GM18868 (cell line): ENCODE data around the gene HEXIM1.

Source experiments
- ATAC-seq: cut with Tn5 transposase; IDR thresholded peaks from one replicate; pipeline ENCODE4 v1.9.1; 2021; ENCODE audit warnings: mild to moderate bottlenecking, moderate library complexity; ENCODE audit not compliant: unreplicated experiment

HEXIM1 gene, protein sequence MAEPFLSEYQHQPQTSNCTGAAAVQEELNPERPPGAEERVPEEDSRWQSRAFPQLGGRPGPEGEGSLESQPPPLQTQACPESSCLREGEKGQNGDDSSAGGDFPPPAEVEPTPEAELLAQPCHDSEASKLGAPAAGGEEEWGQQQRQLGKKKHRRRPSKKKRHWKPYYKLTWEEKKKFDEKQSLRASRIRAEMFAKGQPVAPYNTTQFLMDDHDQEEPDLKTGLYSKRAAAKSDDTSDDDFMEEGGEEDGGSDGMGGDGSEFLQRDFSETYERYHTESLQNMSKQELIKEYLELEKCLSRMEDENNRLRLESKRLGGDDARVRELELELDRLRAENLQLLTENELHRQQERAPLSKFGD

DNA sequence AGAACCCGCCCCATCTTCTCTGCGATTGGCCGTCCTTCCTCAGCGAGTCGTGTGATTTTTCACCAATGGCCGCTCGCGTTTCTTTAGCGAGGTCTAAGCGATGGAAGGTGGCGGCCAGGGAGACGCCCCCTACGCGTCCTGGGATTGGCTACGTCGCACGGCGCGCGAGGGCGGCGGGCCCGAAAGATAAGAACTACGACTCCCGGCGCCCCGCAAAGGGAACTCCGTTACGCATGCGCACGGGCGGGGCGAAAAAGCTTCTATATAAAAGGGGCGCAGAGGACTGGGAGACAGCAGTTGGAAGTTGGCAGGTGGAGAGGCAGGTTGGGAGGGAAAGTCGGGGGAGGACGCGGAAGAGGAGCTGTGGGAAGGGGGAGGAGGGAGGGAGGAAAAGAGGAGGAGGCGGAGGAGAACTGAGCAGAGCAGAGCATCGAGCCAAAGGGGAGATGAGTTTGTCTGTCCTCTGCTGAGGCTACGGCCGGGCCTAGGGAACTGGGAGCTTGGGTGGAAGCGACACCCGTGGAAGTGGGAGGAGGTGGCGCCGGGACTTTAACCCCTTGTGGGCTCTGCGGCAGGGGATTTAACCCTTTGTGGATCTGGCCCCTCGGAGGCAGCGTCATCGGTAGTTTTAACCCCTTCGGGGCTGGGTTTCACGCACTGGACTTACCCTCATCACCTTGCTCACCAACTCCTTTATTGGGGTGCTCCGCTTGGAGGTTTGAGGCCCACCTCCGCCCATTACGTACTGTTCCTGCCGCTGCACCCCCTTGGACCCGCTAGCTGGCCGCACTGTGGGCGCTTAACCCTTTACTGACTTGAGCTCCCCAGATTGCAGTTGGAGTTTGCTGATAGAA, at the start of gene HEXIM1:
Gene HEXIM1, plus strand, starts transcription at position 293 of the 854 bp plus-strand sequence. CDS start 716 bp downstream, outside the sequence.
- peak; percentile 59 for ATAC-seq

DNA sequence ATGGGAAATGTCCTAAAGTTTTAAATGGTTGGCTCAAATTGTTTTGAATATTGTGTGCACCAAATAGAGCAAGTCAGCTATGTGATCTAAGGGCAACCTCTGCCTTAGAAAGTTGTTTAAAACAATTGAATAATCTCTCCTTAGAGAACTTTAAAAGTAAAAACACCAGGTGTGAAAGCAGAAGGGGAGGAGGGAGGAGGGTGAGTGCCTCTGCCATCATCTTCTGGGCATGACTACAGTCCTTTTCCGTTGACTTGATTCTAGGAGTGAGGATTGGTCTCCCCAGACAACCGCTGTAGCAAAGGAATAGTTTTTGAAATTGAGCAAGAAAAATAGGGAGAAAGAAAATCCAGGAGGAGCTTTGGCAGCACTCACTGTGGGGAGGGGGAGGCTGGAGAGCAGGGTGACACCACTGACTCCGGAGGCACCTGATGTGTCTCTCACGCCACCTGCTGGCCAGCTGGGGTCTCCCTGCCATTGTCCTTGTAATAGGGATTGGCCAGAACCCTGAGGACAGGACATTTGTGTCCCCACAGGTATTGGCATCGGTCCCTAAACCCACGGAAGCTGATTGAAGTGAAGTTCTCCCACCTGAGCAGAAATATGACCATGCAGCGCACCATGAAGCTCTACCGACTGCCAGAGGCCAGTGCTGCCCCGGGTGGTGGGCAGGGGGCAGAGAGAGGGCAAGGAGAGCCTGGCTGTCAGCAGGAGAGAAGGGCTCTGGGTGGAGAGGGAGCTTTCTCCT, 49.2 kb upstream of the HEXIM1 start:
- no peak for ATAC-seq

GRCh38 chr17:45101546-45101882, 46.8 kb upstream of the HEXIM1 start:
- no peak for ATAC-seq

- no peak for ATAC-seq
Measured at GRCh38 chr17:45101883-45102811, 46.1 kb upstream of the HEXIM1 start.

DNA sequence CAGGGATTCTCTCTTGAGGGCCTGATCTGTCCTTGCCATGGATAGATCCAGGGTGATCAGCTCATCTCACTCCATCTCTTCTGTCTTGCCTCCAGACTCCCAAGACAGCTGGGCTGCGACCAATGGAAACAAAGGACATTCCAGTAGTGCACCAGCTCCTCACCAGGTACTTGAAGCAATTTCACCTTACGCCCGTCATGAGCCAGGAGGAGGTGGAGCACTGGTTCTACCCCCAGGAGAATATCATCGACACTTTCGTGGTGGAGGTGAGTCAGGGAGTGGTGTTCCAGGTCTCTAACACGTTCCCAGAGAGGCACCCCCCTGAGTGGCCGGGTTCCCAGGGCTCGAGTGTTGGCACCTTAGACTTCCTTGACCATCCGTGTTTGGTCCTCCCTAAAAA, 45.4 kb upstream of the HEXIM1 start:
- no peak for ATAC-seq

GRCh38 chr17:45103269-45103795, 44.9 kb upstream of the HEXIM1 start:
- no peak for ATAC-seq

DNA sequence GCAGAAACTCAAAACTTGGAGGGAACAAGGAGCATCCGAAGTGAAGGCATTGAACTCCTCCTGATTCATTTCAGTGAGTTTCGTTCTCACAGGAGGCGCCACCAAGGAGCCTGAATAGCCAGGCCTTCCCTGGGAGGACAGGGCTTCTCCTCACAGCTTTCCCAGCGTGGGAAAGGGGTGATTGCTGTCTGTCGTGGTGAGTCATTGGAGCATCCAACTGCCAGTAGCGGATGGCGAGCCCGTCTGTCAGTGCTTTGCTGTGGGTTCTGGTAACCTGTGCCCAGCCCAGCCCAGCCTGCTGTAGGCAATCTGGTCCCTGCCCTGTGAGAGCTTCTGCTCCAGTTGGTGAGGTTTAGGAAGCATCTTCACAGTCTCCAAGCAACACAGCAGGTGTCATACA, 44.2 kb upstream of the HEXIM1 start:
- ATAC-seq = no peak

DNA sequence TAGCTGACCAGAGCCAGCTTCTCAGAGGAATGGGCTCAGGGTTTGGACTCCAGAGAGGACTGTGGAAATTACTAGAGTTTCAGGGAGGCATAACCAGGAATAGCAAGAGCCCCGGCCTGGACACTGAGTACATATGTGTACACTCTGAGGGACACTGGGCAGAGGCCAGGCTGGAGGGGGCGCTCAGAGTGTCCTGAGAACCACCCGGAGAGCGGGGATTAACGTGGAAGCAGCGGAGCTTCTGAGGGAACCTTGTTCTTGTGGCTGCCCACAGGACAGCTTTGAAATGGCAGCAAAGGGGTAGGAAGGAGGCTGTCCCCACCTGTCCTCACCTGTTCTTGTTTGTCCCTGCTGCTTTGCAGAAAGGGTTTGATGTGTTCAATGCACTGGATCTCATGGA, 43.8 kb upstream of the HEXIM1 start:
- ATAC-seq = no peak

DNA sequence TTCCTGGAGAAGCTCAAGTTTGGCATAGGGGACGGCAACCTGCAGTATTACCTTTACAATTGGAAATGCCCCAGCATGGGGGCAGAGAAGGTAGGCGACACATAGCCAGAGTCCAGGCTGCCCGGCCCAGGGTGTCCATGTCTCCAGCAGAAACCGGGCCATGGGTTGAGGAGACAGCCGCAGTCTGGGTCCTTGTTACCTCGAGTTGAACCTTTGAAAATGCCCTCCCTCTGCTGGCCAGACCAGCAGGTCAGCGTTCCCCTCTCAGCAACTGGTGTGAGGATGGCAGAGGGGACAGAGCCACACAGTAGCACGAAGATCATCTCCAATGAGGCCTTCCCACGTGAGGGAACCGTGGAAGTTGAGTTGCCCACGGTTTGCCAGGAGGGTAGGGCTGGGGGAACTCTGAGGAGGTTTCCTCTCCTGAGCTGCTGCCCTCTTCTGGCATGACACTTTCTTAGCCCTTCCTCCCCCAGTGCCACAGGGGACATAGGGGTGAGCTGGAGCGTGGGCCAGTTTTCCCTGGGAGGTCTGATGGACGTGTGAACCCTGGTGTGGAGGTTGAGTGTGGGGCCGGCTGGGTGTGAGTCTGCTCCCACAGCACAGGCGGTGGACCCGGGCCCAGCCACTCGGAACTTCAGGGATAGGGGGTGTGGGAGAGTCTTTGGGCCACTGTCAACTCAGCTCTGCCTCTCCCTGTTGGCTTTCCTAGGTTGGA, 43.2 kb upstream of the HEXIM1 start:
- no peak for ATAC-seq

GRCh38 chr17:45106096-45106495, 42.2 kb upstream of the HEXIM1 start:
- ATAC-seq = no peak

DNA sequence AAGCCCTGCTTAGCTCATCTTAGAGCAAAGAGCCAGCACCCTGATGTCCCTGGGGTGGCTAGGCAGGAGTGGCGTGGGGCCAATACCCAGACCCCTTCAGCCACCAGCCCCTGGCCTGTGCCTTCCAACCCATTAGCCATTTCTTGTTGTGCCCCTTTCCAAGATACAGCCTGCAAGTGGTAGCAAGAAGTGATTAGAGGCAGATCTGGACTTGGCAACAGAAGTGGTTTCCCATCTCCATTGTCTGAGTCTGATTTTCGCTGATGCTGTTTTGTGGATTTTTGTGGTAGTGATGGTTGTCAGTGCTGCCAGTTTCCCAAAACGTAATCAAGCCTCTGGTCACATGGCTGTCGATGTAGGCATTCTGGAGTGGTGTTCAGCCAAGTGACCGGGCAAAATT, 41.7 kb upstream of the HEXIM1 start:
- no peak for ATAC-seq

GRCh38 chr17:45107293-45108010, 40.8 kb upstream of the HEXIM1 start:
- no peak for ATAC-seq

DNA sequence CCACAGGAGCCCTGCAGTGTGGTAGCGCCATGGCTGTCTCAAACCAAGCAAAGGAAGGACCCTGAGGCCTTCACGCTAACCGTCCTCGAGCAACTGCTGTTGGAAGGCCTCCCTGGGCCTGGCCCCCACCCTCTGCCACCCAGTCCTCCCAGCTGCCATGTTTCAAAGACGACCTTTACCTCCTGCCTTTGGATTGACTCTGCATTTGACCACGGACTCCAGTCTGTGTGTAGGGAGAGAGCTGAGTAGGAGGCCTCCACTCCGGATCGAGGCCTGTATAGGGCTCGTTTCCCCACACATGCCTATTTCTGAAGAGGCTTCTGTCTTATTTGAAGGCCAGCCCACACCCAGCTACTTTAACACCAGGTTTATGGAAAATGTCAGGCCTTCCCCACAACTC, 40.2 kb upstream of the HEXIM1 start:
- no peak for ATAC-seq

DNA sequence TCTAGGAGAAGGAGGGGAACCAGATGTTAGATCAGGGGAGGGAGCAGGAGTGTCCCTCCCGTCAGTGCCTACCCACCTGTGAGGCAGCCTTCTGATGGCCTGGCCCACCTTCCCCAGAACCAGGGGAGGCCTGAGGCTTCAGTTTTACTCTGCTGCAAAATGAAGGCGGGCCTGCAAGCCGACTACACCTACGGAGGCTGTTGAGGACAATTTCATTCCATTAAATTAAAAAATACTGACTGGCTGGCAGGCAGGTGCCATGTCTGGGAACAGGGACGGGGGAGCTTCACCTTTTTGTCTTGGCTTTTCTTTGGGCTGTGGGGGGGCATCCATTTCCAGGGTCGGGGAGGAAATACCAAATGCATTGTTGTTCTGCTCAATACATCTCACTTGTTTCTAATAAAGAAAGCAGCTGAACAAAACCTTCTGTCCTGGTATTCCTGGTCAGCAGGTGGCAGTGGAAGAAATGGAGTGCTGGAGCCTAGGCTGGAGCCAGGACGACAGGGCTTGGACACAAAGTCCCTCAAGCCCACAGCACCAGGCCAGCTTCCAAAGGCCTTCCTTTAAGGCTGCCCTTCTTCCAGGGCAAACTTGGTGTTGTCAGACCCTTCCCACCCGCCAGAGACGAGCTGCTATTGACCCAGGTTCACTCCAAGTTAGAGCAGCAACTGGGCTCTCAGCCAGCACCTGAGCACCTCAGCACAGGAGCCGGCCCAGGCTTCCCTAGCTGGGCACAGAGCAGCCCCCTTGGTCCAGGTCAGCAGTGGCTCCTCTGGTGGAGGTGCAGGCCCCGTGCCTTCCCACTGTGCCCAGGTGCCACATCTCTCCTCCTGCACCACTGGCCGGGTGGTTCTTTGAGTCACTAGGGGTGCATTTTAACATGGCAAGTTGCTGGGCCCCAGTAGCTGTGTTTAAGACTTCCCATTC, 39.4 kb upstream of the HEXIM1 start:
- ATAC-seq = no peak

DNA sequence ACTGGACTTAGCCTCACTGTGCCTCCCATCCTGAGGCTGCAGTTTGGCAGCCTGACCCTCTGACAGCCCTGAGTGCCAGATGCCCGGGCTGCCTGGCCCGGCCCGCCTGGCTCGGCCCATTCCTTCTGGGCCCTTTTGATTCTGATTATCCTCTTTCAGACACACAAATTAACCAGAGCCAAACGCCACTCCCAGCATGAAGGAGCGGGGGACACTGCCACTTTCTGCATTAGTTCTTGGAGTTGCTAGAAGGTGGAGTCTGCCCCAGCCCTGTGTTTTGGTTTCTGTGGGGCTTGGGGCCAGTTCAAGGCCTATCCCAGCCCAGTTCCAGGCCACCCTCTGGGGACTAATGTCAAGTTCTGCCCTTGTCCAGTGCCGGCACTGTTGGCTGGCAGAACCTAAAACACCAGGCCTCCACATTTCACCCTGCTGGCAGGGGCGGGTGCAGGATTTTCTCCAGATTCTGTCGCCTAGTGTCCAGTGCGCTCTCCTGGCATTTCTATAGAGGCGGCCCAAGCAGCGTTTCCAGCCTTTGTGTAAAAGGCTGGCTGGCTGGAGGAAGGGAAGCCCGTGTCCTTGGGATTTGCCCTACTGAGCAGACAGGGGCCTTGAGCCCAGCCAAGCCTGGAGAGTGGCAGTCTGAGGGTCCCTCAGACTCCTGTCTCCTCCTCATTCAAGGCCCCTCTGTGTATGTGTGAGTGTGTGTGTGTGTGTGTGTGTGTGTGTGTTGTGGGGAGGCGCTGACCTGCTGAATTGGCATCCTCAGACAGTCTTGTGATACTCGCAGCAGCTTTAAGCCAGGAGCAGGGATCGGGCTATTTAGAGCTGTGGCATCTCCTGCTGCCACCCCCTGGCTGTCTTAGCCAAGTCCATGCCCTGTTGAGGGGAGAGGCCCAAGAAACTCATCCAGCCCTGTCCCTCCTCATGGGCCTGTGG, 37.3 kb upstream of the HEXIM1 start:
- ATAC-seq = no peak

DNA sequence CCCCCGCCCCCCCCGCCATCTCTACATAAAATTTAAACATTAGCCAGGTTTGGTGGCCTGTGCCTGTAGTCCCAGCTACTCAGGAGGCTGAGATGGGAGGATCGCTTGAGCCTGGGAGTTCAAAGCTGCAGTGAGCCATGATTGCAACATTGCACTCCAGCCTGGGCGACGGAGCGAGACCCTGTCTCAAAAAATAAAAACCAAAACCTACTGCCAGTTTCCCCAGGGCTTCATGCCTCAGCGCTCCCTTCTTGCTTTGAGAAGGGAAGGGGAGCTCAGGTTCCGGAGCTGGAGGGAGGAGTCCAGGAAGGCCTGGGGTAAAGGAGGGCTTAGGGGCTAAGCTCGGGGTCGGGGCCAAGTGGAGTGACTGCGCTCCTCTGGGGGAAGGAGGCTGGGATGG, 36.4 kb upstream of the HEXIM1 start:
- ATAC-seq = no peak
